Urothelium cell line (cell line): ENCODE measurements around the gene EIF4E1B.

Experiments used
- DNase-seq: peaks from one replicate; pipeline ENCODE4 v3.0.0; 2011; ENCODE audit warnings: low spot score, mixed read lengths
- FAIRE-seq: peaks from 2 replicates; lab custom pipeline; 2011; peaks lifted over from hg19 to GRCh38; lab: Jason Lieb, UNC

EIF4E1B gene

GRCh38 chr5:176625966-176626875 lies 4.3 kb upstream of the EIF4E1B start:
- no peak for FAIRE-seq
- no peak for DNase-seq

DNA sequence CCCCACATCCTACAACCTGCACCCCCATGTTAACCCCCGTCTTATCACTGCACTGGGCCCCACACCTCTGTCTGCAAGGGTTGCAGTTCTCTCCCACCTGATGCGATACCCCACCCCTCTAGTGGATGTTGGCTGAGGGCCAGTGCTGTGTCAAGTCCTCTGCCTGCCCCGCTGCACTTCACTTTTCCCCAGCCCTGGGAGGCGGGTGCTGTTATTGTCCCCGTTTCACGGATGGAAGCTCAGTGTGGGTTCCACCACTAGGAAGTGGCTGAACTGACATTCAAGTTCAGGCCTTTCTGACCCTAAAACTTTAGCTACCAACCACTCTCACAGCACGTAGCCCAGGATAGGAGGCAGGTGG lies 3.6 kb upstream of the EIF4E1B start:
- FAIRE-seq: no peak
- no peak for DNase-seq

- FAIRE-seq (no peak), DNase-seq (no peak)
Observed at GRCh38 chr5:176627582-176627981, 2.9 kb upstream of the EIF4E1B start.

GRCh38 chr5:176628406-176629228 lies 1.9 kb upstream of the EIF4E1B start:
- no peak for DNase-seq
- peak; percentile 62 for FAIRE-seq

- no peak for FAIRE-seq
- DNase-seq: no peak
Observed at GRCh38 chr5:176629317-176629852, 1.1 kb upstream of the EIF4E1B start.

DNA sequence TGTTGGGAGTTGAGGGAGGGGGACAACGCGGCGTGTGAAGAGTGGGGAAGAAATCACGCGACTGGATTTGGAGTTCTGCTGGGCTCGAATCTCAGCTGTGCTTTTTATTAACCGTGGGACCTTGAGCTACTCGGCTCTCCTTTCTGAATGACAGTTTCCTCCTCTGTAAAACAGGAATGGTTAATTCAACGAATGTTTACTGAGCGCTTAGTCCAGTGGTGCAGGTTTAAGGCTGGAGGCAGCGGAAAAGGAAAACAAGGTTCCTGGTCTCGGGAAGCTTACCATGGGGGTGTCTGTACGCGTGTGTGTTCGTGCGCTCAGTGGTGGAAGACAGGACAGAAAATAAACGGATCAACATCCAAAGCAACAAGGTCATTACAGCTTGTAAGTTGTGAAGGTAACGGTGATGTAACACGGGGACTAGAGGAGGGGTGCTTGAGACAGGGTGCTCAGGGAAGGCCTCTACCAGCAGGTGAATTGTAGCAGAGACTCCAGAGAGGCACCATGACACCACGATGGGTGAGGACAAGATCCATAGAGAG lies 277 bp downstream of the EIF4E1B start:
- no peak for DNase-seq
- FAIRE-seq: no peak

GRCh38 chr5:176631383-176632200 lies 1.1 kb downstream of the EIF4E1B start:
- FAIRE-seq (peak; percentile 44), DNase-seq (no peak)

- DNase-seq (no peak), FAIRE-seq (no peak)
Observed at GRCh38 chr5:176632745-176633144, 2.3 kb downstream of the EIF4E1B start.

- no peak for FAIRE-seq
- DNase-seq: no peak
Observed at GRCh38 chr5:176633598-176633997, 3.1 kb downstream of the EIF4E1B start.

DNA sequence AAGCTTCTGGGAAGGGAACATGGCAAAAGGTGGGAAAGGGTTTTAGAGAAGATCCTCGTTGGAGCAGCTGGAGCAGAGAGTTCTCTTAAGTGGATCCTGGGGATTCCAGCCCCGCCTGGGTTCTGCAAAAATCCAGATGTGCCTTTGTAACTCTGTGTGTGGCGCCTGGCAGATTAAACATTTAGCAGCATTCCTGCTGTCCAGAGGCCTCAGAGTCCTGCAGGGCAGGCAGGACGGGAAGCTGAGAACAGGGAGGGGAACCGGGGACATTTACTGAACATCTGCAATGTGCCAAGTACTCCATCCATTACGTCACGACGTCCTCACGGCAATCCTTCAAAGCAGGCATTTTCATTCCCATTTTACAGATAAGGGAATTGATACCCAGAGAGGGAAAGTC lies 6.0 kb downstream of the EIF4E1B start:
- DNase-seq (no peak), FAIRE-seq (peak; percentile 78)

- FAIRE-seq: no peak
- no peak for DNase-seq
Observed at GRCh38 chr5:176637556-176637955, 7.1 kb downstream of the EIF4E1B start.

GRCh38 chr5:176638437-176638836 lies 8.0 kb downstream of the EIF4E1B start:
- FAIRE-seq (no peak), DNase-seq (no peak)

- no peak for DNase-seq
- no peak for FAIRE-seq
Observed at GRCh38 chr5:176639208-176639607, 8.7 kb downstream of the EIF4E1B start.

- DNase-seq: no peak
- FAIRE-seq: no peak
Observed at GRCh38 chr5:176639981-176640380, 9.5 kb downstream of the EIF4E1B start.

DNA sequence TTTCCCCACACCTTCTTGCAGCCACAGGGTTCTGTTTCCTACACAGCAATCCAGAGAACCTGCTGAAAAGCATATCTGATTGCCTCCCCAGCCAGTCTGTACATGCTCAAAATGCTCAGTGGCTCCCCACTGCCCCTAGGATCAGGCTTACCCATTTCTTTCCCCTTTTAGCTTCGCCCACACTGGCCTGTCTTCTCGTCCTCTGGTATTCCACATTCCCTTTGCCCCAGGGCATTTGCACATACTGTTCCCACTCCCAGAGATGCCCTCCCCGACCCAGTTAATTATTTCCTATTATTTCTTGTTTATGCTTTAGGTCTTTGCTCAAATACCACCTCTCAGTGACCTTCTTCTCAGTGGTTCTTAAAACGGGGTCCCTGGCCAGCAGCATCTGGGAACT lies 10.1 kb downstream of the EIF4E1B start:
- FAIRE-seq (no peak), DNase-seq (no peak)

DNA sequence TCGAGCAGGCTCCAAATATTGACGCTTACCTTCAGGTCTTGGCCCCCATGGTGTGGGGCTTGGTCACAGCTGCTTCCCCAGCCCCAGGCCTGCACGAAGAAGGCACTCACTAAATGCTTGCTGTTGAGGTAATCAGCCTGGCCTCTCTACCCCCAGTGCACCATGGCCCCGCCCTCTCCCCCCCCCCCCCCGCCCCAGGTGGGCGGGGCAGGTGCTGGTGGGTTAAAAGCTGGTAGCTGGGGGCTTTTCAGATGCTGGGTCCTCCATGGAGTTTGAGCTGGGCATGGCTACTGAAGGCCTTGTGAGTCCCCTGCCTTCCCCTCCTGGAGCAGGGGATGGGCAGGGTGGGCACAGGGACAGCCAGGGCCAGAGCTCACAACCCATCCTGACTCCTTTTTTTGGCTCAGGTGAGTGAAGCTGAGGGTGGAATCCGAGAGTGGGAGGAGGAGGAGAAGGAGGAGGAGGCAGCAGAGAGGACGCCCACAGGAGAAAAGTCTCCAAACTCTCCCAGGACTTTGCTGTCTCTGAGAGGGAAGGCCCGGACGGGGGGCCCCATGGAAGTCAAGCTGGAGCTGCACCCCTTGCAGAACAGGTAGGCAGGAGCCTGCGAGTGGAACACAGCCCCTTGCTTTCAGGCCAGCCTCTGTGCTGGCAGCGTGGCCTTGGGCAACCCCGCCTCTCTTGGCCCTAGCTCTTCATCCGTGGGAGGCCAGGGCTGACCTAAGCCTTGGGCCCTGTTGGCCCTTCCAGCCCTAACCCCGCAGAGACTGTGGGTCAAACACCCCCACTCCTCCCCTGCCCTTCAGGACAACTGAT lies 12.4 kb downstream of the EIF4E1B start:
- FAIRE-seq: no peak
- no peak for DNase-seq

- no peak for FAIRE-seq
- DNase-seq: no peak
Observed at GRCh38 chr5:176643491-176644219, 13.2 kb downstream of the EIF4E1B start.

- FAIRE-seq (no peak), DNase-seq (no peak)
Observed at GRCh38 chr5:176644294-176644693, 13.8 kb downstream of the EIF4E1B start.
